HuH-7.5 (cell line): ENCODE data around the gene SCARB2.

Experiments used
- DNase-seq: peaks from one replicate; pipeline ENCODE4 v3.0.0; 2011; ENCODE audit warnings: low spot score

The SCARB2 gene

DNA sequence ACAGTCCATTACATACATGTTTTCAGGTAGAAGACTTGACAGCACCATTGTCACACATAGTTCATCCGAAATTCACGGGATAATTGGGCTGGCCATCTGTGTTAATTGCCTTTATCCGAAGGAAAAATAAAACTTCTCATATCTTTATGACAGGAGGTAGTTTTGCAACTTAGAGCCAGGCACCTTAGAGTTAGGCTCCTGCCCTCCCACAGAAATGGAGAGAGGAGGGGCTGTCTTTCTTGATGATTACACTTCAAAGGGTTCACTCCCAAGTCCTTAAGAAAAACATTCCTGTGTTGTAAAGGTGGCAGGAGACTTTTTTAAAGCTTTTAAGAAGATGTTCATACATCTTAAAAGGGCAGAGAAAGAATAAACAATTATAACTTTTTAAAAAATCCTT, 10.5 kb upstream of the SCARB2 start:
- DNase-seq: no peak

- peak; percentile 32 for DNase-seq
These were observed 5.9 kb upstream of the SCARB2 start for GRCh38 chr4:76219299-76220055.

DNA sequence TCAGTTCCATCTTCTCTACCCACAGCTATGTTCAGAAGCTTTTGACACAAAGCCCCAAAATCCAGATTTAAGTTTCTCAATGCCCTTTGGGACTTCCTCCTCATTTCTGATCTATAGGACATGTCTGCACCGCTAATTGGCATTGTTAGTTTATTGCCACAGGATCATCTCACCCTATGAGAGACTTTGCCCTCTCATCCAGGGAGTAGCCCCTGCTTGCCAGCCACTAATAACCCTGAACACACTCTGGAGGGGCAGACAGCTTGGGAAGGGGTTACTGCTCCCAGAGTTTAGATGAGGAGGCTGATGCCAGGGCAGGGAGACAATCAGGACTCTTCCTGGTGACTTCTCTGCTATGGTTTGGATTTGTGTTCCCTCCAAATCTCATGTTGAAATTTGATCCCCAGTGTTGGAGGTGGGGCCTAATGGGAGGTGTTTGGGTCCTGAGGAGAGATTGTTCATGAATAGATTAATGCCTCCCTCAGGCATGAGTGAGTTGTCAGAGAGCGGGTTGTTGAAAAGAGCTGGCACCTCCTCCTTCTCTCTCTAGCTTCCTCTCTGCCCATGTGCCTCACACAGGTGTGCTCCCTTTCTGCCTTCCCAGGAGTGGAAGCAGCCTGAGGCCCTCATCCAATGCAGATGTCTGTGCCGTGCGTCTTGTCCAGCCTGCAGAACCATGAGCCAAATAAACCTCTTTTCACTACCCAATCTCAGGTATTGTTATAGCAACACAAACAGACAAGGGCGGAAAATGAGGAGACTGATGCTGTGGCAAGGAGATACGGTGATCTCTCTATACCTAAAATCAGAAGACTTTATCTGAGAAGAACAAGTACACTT, 3.6 kb upstream of the SCARB2 start:
- no peak for DNase-seq

GRCh38 chr4:76216524-76216923, 2.9 kb upstream of the SCARB2 start:
- DNase-seq: no peak

GRCh38 chr4:76215077-76215476, 1.5 kb upstream of the SCARB2 start:
- DNase-seq: no peak

GRCh38 chr4:76214177-76214675, 602 bp upstream of the SCARB2 start:
- DNase-seq: no peak

GRCh38 chr4:76212851-76213414, 691 bp downstream of the SCARB2 start:
- DNase-seq: no peak

GRCh38 chr4:76211769-76212708, 1.6 kb downstream of the SCARB2 start:
- DNase-seq: no peak

DNA sequence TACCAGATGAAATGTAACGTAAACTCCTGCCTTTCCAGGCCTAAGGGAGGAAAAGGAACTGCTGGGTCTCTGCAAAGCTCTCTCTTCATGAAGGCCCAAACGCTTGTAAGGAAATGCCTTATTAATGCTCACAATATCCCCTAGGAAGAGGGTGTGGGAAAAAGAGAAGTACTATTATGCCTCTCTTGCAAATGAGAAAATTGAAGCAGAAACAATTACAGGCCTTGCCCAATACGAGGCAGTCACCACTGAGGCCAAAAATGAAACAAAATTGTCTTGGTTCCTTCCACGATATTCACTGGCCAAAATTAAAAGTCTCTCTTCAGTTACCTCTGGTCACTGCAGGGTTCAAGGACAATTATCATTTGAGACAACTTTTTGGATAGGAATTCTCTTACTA, 3.2 kb downstream of the SCARB2 start:
- no peak for DNase-seq

- DNase-seq: no peak
These were observed 3.7 kb downstream of the SCARB2 start for GRCh38 chr4:76209881-76210280.

GRCh38 chr4:76208005-76208765, 5.4 kb downstream of the SCARB2 start:
- DNase-seq: no peak

DNA sequence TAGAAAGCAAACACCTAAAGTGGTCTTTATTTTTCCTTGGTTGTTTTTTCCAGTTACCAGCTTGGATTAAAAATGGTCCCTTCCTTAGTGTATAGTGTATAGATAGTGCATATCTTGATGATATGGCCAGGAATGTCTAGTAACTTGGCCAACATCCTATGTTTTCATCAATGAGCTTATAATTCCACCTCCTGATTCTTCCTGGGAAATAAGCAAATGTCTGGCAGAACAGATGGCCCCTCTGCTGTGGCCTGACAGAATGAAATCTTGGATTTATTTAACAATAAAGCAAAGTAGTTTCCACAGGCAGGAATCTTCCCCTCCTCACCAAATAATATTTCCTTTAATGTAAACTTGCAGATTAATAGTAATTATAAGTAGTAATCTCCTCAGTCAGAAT, 6.1 kb downstream of the SCARB2 start:
- no peak for DNase-seq

GRCh38 chr4:76206222-76206942, 7.2 kb downstream of the SCARB2 start:
- no peak for DNase-seq

GRCh38 chr4:76205476-76205875, 8.1 kb downstream of the SCARB2 start:
- DNase-seq: no peak

- DNase-seq: no peak
These were observed 8.7 kb downstream of the SCARB2 start for GRCh38 chr4:76204936-76205335.

DNA sequence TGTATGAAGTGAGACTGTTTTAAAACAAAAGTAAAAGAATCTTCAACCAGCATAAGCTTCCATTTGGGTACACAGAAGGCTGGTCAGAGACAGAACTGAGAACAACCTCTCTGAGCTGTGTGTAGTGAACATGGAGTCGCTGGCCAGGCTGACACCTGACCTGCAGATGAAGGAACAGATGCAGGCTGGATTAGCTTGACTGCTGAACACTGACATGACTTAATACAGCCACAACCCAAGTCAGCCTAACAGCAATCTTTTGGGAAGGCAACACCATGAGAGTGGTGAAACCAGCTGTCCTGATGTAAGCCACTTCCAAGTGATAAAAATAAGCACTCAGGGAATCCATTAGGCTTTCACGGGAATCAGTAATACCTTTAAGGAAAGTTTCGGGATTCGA, 10.1 kb downstream of the SCARB2 start:
- DNase-seq: no peak

DNA sequence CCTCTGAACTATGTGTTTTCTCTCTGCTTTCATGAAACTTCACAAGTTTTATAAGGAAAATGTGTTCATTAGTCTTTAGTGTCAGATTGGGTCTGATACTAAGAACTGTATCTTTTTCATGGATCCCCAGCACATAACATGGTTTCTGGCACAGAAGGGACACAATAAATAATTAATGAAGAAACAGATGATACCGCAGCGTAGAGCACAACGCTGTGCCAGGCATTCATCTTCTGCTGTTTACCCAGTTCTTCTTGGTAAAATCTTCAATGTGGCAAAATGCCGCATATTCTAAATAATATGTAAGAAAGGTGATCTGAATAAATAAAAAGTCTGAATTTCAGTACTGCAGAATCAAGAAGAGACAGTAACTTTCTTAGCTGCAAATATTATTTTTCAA, 12.3 kb downstream of the SCARB2 start:
- no peak for DNase-seq

DNA sequence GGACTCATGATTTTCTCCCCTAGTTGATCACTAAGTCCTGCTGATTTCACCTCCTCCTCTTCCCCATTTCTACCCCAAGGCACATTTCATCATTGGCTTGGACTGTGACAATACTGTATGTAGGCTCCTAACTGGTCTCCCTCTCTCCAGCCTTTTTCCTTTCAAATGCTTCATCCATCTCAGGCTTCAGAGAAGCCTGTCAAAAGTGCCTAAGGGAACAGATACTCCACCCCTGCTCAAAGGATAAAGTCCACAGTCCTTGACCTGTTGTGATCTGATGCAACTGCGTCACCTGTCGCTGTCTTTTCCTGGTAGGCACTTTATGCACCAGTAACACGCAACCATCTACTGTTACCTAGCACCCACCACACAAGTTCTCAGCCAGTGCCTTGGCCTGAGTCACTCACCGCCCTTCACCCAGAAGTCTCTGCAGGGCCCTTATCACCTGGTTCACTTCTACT, 12.8 kb downstream of the SCARB2 start:
- DNase-seq: no peak

DNA sequence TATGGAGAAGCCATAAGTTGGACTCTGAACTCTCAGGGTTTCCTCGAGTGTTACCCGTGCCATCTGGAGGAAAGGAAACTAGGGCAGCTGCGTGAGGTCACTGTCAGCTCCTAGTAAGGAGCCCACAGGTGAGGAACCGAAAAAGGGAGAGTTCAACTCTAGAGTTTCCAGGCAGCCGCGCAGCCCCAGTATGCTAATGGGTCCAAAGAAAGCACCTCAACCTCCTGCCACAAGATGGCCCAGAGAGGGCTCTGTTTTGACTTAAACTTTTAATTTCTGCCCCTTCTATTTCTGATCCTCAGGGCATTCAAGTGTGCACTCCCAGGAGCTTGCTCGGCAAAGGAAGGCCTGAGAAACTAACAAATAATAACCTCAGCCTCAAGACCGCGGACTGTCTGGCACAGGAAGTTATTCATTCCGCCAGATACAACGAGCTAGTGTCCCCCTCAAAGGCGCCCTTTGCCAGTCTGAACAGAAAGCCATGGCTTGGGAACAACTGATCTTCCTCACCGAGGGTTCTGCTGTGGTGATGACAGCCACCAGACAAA, 13.9 kb downstream of the SCARB2 start:
- DNase-seq: no peak
